ENCODE data around the gene MAPK6. TPM values are rescaled to one million over a fixed set of nuclear protein-coding genes. Genes with fewer than 3 reads are reported as not detected.

MAPK6 gene
- total RNA-seq, 1 experiment from 2014 or later = 35.9 TPM

DNA sequence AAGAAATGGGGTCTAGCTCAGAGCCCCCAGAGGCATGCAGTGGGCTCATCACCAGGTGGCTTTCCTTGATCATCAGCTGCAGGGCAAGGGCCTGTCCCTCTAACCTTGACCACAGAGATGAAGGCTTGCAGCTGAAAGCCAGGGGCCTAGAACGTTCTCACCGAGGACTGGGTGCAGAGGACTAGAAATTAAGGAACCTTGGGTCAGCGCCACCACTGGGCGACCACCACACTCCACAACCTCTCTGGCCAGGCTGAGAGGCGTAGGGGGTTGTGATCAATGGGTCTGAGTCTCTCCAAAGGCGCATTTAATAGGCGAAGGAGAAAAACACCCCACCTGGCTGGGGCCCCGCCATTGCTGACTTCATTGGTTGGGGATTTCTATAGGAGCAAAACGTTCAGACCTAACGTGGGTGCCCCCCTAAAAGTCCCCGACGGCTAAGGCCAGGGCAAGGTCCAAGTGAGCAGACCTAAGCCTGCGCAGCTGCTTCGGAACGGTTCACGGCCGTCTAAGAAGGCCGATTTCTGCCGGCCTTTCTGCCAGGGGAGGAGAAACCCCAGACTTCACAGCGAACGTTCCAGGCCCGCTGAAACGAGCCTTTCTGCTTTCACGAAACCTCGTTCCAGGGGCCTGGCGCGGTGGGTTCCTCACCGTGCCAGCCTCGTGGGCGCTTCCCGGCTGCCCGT, 92.6 kb downstream of the MAPK6 start:
- CTCF ChIA-PET = interaction anchor here (1.0 to 1.2 kb wide), 2 partner anchors 8 to 33 kb away, joined by 6 to 12 read pairs; no protein-coding TSS in a partner anchor
- H3K9me3 Mint-ChIP-seq (ENCODE audit: low read depth, unreplicated experiment) = no peaks in the 10 kb centered on the region
- peak overlapping the region; percentile 73 for H3K4me3 Mint-ChIP-seq (ENCODE audit: low read depth, unreplicated experiment)
- H3K4me1 Mint-ChIP-seq (ENCODE audit: low read depth, unreplicated experiment) = peaks cover 14% of the 10 kb centered on the region
- no peaks in the 10 kb centered on the region for H3K27me3 Mint-ChIP-seq (ENCODE audit: unreplicated experiment)
- intact Hi-C loops (cut with micrococcal nuclease; ENCODE audit: unreplicated experiment) = no loop called here
- BruUV-seq (replicated peaks) = no TSS peak
- no peak for DNase-seq
- H3K27ac Mint-ChIP-seq (ENCODE audit: unreplicated experiment) = no peak overlapping the region
- H3K36me3 Mint-ChIP-seq (ENCODE audit: insufficient read depth, unreplicated experiment) = peaks cover 4% of the 10 kb centered on the region
- no peak for TF ChIP-seq CTCF (IDR thresholded peaks at IDR 0.05; ENCODE audit: unreplicated experiment)

DNA sequence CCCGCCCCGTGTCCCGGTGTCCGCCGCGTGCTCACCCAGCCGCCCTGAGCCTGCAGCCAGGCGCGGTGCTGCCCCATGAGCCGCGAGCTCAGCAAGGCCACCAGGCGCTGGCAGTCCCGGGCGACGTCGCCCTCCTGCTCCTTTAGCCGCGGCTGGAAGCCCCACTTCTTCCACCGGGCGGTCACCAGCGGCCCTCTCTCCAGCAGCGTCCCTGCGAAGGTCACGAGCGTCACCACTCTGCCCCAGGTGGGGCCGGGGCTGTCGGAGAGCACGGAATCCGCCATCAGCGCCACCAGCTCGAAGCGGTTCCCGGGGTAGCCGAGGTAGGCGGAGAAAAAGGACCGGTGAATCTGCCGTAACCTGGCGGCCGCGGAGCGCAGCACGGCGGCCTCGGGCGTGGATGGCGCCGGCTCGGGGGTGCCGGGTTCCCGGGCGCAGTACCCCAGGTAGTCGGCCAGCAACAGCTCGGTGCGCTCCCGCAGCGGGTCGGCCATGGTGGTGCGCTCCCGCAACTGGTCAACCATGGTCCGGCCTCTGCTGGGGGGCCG, 93.3 kb downstream of the MAPK6 start:
- peaks cover 4% of the 10 kb centered on the region for H3K36me3 Mint-ChIP-seq (ENCODE audit: insufficient read depth, unreplicated experiment)
- H3K27ac Mint-ChIP-seq (ENCODE audit: unreplicated experiment) = no peak overlapping the region
- CTCF ChIA-PET = interaction anchor here (1.0 to 1.2 kb wide), 2 partner anchors 9 to 34 kb away, joined by 6 to 12 read pairs; no protein-coding TSS in a partner anchor
- no peak for TF ChIP-seq CTCF (IDR thresholded peaks at IDR 0.05; ENCODE audit: unreplicated experiment)
- peaks cover 16% of the 10 kb centered on the region for H3K4me1 Mint-ChIP-seq (ENCODE audit: low read depth, unreplicated experiment)
- DNase-seq = peak; percentile 46
- H3K9me3 Mint-ChIP-seq (ENCODE audit: low read depth, unreplicated experiment) = no peaks in the 10 kb centered on the region
- H3K4me3 Mint-ChIP-seq (ENCODE audit: low read depth, unreplicated experiment) = peak overlapping the region; percentile 73
- intact Hi-C loops (cut with micrococcal nuclease; ENCODE audit: unreplicated experiment) = no loop called here
- H3K27me3 Mint-ChIP-seq (ENCODE audit: unreplicated experiment) = no peaks in the 10 kb centered on the region
- BruUV-seq (replicated peaks) = no TSS peak

GRCh38 chr15:52113235-52113634, 94.2 kb downstream of the MAPK6 start:
- Mint-ChIP-seq H3K4me3 (ENCODE audit: low read depth, unreplicated experiment) (no peak overlapping the region), H3K27ac (ENCODE audit: unreplicated experiment) (no peak overlapping the region), H3K4me1 (ENCODE audit: low read depth, unreplicated experiment) (peaks cover 16% of the 10 kb centered on the region), H3K27me3 (ENCODE audit: unreplicated experiment) (no peaks in the 10 kb centered on the region), H3K36me3 (ENCODE audit: insufficient read depth, unreplicated experiment) (peaks cover 4% of the 10 kb centered on the region), H3K9me3 (ENCODE audit: low read depth, unreplicated experiment) (no peaks in the 10 kb centered on the region)
- intact Hi-C loops (cut with micrococcal nuclease; ENCODE audit: unreplicated experiment) = no loop called here
- BruUV-seq (replicated peaks) = no TSS peak
- DNase-seq = no peak
- CTCF ChIA-PET = interaction anchor here (0.6 kb wide), 1 partner anchor 10 kb away, joined by 4 read pairs; no protein-coding TSS in a partner anchor
- no peak for TF ChIP-seq CTCF (IDR thresholded peaks at IDR 0.05; ENCODE audit: unreplicated experiment)

- peaks cover 16% of the 10 kb centered on the region for H3K4me1 Mint-ChIP-seq (ENCODE audit: low read depth, unreplicated experiment)
- intact Hi-C loops (cut with micrococcal nuclease; ENCODE audit: unreplicated experiment) = no loop called here
- H3K27me3 Mint-ChIP-seq (ENCODE audit: unreplicated experiment) = no peaks in the 10 kb centered on the region
- H3K36me3 Mint-ChIP-seq (ENCODE audit: insufficient read depth, unreplicated experiment) = peaks cover 4% of the 10 kb centered on the region
- CTCF ChIA-PET = interaction anchor here (0.6 kb wide), 1 partner anchor 10 kb away, joined by 4 read pairs; no protein-coding TSS in a partner anchor
- no peak overlapping the region for H3K27ac Mint-ChIP-seq (ENCODE audit: unreplicated experiment)
- H3K9me3 Mint-ChIP-seq (ENCODE audit: low read depth, unreplicated experiment) = no peaks in the 10 kb centered on the region
- DNase-seq = no peak
- BruUV-seq (replicated peaks) = no TSS peak
- TF ChIP-seq CTCF (IDR thresholded peaks at IDR 0.05; ENCODE audit: unreplicated experiment) = no peak
- no peak overlapping the region for H3K4me3 Mint-ChIP-seq (ENCODE audit: low read depth, unreplicated experiment)
These were observed 94.7 kb downstream of the MAPK6 start for GRCh38 chr15:52113708-52114107.
